GM18511 (cell line): ENCODE results near the gene BCL2A1.
A peak's percentile ranks its signal among the peaks of the same experiment; 100 is the strongest.
"Not testable (repeated sequence)": the region's sequence is repeated elsewhere in the genome, so short reads cannot be mapped to it uniquely, and the experiment has no call there.

Source experiments
- ATAC-seq: cut with Tn5 transposase; IDR thresholded peaks from one replicate; pipeline ENCODE4 v1.9.1; 2021; ENCODE audit warnings: mild to moderate bottlenecking, moderate library complexity; ENCODE audit not compliant: unreplicated experiment

The BCL2A1 gene

GRCh38 chr15:79926116-79926515 is 44.9 kb downstream of the BCL2A1 start:
- not testable (repeated sequence) for ATAC-seq

GRCh38 chr15:79924379-79924778 is 46.6 kb downstream of the BCL2A1 start:
- no peak for ATAC-seq

- ATAC-seq = peak; percentile 96
Measured at GRCh38 chr15:79923515-79924169, 47.4 kb downstream of the BCL2A1 start.

DNA sequence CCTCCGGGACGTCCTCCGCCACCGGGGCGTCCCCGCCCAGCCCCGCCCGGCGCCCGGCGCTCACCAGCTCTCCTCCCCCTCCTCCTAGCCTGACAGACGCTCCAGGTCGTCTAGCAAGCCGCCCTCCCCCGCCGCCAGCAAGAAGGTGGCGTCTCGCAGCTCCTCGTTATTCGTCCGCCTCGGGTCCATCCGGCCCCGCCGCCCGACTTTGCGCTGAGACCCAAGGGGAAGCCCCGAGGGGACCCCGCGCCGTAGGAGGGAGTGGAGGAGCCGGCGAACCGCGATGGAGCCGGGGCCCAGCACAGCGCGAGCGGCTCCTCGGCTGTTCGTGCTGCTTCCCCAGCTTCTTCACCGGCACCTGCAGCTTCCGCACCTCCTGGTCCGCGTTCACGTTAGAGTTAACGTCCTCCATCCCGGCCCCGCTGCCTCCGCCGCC is 47.9 kb downstream of the BCL2A1 start:
- ATAC-seq = peak; percentile 47

DNA sequence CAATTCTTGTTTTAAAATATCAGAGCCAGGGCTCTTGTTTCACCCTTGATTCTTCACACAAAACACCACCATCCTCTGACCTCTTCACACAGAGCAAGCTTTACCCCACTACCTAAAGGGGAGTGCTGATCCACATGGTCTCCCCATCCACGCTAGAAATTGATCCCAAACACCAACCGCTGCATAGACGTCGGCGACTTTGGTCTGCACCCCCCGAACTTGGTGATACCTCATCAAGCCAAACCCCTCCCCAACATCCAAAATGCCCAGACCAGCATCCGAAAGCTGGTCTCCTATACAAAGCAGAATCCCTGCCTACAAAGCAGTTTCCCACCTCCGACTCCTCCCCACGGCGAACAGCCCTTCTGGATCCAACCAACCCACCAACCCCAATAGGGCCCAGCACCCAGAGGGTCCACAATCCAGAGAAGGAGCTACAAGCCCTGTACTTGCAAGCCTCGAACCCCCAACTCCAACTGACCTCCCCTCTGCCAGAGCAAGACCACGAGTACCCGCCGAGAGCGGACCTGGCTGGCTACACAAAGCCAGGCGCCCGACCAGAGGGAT is 48.4 kb downstream of the BCL2A1 start:
- ATAC-seq = no peak

DNA sequence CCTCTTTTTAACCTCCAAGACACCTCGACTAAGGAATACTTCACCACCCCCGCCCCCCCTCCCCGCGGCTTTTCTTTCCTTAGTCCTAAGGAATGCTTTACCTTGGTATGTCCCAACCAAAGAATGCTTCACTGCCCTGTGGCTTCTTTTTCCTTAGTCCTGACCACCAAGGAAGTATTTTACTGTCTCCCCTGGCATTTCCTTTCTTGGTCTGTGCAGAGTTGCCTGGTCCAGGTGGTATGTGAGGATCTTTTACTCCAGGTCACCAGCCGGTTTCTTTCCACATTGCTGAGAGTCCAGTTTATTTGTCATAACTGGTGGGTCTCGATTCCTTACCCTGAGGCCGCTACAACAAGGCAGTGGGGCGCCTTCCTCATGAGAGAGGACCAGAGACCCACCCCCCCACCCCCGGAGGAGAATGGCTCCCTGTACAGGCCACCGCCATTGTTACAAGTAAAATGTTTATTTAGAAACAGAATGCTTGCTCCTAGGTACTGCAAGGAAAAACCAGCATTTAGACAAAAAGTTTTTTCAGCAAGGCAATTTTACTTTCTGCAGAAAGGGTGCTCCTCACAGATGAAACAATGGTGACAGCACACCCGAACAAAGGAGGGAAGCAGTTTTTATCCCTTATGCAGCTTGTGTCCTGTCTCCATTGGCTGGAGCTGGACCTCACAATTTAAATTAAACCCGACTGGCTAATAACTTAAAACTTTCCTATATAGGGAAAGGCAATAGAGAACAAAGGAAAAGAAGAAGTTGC is 51.1 kb downstream of the BCL2A1 start:
- no peak for ATAC-seq

DNA sequence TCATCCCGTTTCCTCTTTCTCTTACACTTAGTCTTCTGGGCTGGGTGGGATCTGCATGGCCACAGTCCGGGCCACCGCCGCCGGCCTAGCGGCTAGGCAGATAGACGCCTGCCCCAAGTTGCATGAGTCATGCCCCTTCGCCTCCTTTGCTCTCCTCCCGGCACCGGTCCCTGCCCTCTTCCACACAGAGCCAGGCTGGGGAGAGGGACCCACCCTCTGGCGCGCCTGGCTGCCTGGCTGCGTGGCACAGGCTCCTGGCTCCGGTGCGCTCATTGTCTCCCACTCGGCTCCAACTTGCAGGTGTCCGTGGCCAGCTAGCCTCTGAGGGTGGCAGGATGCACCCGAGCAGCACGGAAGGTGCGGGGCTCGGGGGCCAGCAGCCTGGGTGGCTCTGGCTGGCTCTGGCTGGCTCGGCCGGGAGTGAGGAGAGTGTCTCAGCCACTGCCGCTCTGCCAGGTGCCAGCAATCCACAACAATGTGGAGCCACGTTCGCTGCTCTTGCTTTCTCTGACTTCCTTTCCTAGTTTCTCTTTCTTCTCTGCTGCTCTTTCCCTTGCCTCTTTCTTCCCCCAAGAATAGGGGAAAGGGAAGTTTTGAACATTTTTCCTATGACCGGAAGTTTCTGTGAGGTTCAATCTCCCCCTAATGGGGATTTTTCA is 51.8 kb downstream of the BCL2A1 start:
- no peak for ATAC-seq

GRCh38 chr15:79918278-79918677 is 52.7 kb downstream of the BCL2A1 start:
- no peak for ATAC-seq

GRCh38 chr15:79916502-79917132 is 54.4 kb downstream of the BCL2A1 start:
- no peak for ATAC-seq

DNA sequence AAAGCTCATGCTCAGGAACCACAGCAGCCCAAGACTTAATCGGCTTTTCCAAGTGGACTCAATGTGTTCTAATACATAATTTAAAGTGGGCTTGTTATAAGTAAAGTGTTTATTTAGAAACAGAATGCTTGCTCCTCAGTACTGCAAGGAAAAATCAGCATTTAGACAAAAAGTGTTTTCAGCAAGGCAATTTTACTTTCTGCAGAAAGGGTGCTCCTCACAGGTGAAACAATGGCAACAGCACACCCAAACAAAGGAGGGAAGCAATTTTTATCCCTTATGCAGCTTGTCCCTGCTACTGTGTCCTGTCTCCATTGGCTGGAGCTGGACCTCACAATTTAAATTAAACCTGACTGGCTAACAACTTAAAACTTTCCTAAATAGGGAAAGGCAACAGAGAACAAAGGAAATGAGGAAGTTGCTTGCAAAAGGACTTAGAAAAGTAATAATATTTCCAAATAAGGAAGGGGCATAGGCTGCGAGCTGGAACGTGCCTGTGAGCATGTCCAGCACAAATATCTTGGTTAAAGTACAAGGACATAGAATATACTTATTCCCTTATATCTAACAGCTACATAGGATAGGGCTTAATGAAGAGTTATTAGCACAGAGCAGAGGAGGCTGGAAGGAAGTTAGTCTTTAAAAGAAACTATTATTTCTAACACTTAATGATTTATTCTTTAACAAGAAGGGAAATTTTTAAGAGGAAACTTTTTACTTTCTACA is 55.1 kb downstream of the BCL2A1 start:
- not testable (repeated sequence) for ATAC-seq

- ATAC-seq = no peak
Measured at GRCh38 chr15:79914728-79915127, 56.3 kb downstream of the BCL2A1 start.
